ENCODE results near the gene MYBPC3. TPM values are rescaled to one million over a fixed set of nuclear protein-coding genes. Genes with fewer than 3 reads are reported as not detected.

The MYBPC3 gene
- total RNA-seq, 1 experiment from 2014 or later, result not detected

GRCh38 chr11:47331454-47332302 is 20.8 kb downstream of the MYBPC3 start:
- no TSS peak for BruUV-seq (replicated peaks)
- H3K4me3 Mint-ChIP-seq (ENCODE audit: unreplicated experiment), result no peak overlapping the region
- no peak for DNase-seq (ENCODE audit: unreplicated experiment)
- POLR2A ChIA-PET, result no interaction called here
- no peaks in the 10 kb centered on the region for H3K27me3 Mint-ChIP-seq (ENCODE audit: insufficient read depth, unreplicated experiment)
- CTCF ChIA-PET, result interaction anchor here (0.7 kb wide), 1 partner anchor 22 kb away, joined by 4 read pairs; no protein-coding TSS in a partner anchor
- intact Hi-C loops (cut with micrococcal nuclease), result no loop called here
- TF ChIP-seq CTCF (IDR thresholded peaks at IDR 0.05; ENCODE audit: unreplicated experiment), result no peak
- no peaks in the 10 kb centered on the region for H3K4me1 Mint-ChIP-seq (ENCODE audit: insufficient read depth, unreplicated experiment)
- peaks cover 25% of the 10 kb centered on the region for H3K36me3 Mint-ChIP-seq (ENCODE audit: insufficient read depth, unreplicated experiment)
- H3K9me3 Mint-ChIP-seq (ENCODE audit: unreplicated experiment), result no peaks in the 10 kb centered on the region
- H3K27ac Mint-ChIP-seq (ENCODE audit: low read depth, unreplicated experiment), result no peak overlapping the region

GRCh38 chr11:47329987-47330931 is 22.2 kb downstream of the MYBPC3 start:
- peaks cover 25% of the 10 kb centered on the region for H3K36me3 Mint-ChIP-seq (ENCODE audit: insufficient read depth, unreplicated experiment)
- TF ChIP-seq CTCF (IDR thresholded peaks at IDR 0.05; ENCODE audit: unreplicated experiment), result no peak
- DNase-seq (ENCODE audit: unreplicated experiment), result peak; percentile 8
- no peaks in the 10 kb centered on the region for H3K27me3 Mint-ChIP-seq (ENCODE audit: insufficient read depth, unreplicated experiment)
- intact Hi-C loops (cut with micrococcal nuclease), result no loop called here
- no peak overlapping the region for H3K27ac Mint-ChIP-seq (ENCODE audit: low read depth, unreplicated experiment)
- BruUV-seq (replicated peaks), result no TSS peak
- POLR2A ChIA-PET, result interaction anchor here (1.2 kb wide), 1 partner anchor 10 kb away, joined by 3 read pairs; no protein-coding TSS in a partner anchor
- peaks cover 2% of the 10 kb centered on the region for H3K4me1 Mint-ChIP-seq (ENCODE audit: insufficient read depth, unreplicated experiment)
- H3K9me3 Mint-ChIP-seq (ENCODE audit: unreplicated experiment), result no peaks in the 10 kb centered on the region
- CTCF ChIA-PET, result interaction anchor here (0.7 to 1.2 kb wide), 3 partner anchors 31 to 418 kb away, joined by 3 to 4 read pairs (median 3); no protein-coding TSS in a partner anchor
- no peak overlapping the region for H3K4me3 Mint-ChIP-seq (ENCODE audit: unreplicated experiment)

GRCh38 chr11:47329431-47329986 is 23.0 kb downstream of the MYBPC3 start:
- Mint-ChIP-seq H3K4me3 (ENCODE audit: unreplicated experiment) (no peak overlapping the region), H3K4me1 (ENCODE audit: insufficient read depth, unreplicated experiment) (peaks cover 7% of the 10 kb centered on the region), H3K9me3 (ENCODE audit: unreplicated experiment) (no peaks in the 10 kb centered on the region), H3K27me3 (ENCODE audit: insufficient read depth, unreplicated experiment) (no peaks in the 10 kb centered on the region), H3K27ac (ENCODE audit: low read depth, unreplicated experiment) (peak overlapping the region; percentile 35), H3K36me3 (ENCODE audit: insufficient read depth, unreplicated experiment) (peaks cover 25% of the 10 kb centered on the region)
- DNase-seq (ENCODE audit: unreplicated experiment), result no peak
- CTCF ChIA-PET, result interaction anchor here (0.7 kb wide), 2 partner anchors 32 to 417 kb away, joined by 3 read pairs; no protein-coding TSS in a partner anchor
- BruUV-seq (replicated peaks), result TSS peak; percentile 36
- intact Hi-C loops (cut with micrococcal nuclease), result no loop called here
- POLR2A ChIA-PET, result interaction anchor here (1.2 kb wide), 1 partner anchor 9 kb away, joined by 3 read pairs; no protein-coding TSS in a partner anchor
- TF ChIP-seq CTCF (IDR thresholded peaks at IDR 0.05; ENCODE audit: unreplicated experiment), result no peak
